Endothelial cell (in vitro differentiated cells): Measurements from ENCODE around the gene LRP1B. TPM values are rescaled to one million over a fixed set of nuclear protein-coding genes. Genes with fewer than 3 reads are reported as not detected.

Source experiments
- DNase-seq: peaks from one replicate; pipeline ENCODE4 v3.0.0; 2021; ENCODE audit warnings: low spot score
- H3K27ac Mint-ChIP-seq: one replicate; pipeline ENCODE4 v1.8.0; 2021; ENCODE audit warnings: mixed read lengths, inconsistent platforms; ENCODE audit not compliant: unreplicated experiment
- H3K27me3 Mint-ChIP-seq: one replicate; pipeline ENCODE4 v1.8.0; 2021; ENCODE audit warnings: mild to moderate bottlenecking, moderate library complexity, mixed read lengths, inconsistent platforms; ENCODE audit not compliant: unreplicated experiment
- H3K36me3 Mint-ChIP-seq: one replicate; pipeline ENCODE4 v1.8.0; 2021; ENCODE audit warnings: mild to moderate bottlenecking, low read depth, mixed read lengths, inconsistent platforms; ENCODE audit not compliant: unreplicated experiment
- H3K4me1 Mint-ChIP-seq: one replicate; pipeline ENCODE4 v1.8.0; 2021; ENCODE audit warnings: mild to moderate bottlenecking, mixed read lengths, inconsistent platforms; ENCODE audit not compliant: unreplicated experiment
- H3K4me3 Mint-ChIP-seq: one replicate; pipeline ENCODE4 v1.8.0; 2021; ENCODE audit warnings: mild to moderate bottlenecking, mixed read lengths, inconsistent platforms; ENCODE audit not compliant: unreplicated experiment
- H3K9me3 Mint-ChIP-seq: one replicate; pipeline ENCODE4 v1.8.0; 2021; ENCODE audit warnings: mixed read lengths, inconsistent platforms; ENCODE audit not compliant: unreplicated experiment
- CTCF ChIP-seq: fragments of 200-600 bp; sonication (generic); IDR thresholded peaks from one replicate; pipeline ENCODE4 v1.5.0; 2021; ENCODE audit warnings: antibody characterized with exemption; ENCODE audit not compliant: unreplicated experiment
- total RNA-seq: library from RNA; stranded (reverse); fragmentation: NEBNext Ultra II Directional; extraction: Animal tissue kit (Norgen Biotek cat#: 25700); gene quantifications from one replicate; pipeline ENCODE4 v1.2.1, GENCODE V29; 2021; ENCODE audit not compliant: unreplicated experiment

Gene LRP1B
- total RNA-seq, 1 donor from 2014 or later: 1.4 TPM

GRCh38 chr2:141928476-141928875, 202.3 kb downstream of the LRP1B start:
- H3K36me3 Mint-ChIP-seq: no peaks in the 10 kb centered on the region
- no peak for TF ChIP-seq CTCF
- no peak overlapping the region for H3K27ac Mint-ChIP-seq
- H3K9me3 Mint-ChIP-seq: no peaks in the 10 kb centered on the region
- no peak for DNase-seq
- H3K27me3 Mint-ChIP-seq: no peaks in the 10 kb centered on the region
- H3K4me3 Mint-ChIP-seq: no peak overlapping the region
- no peaks in the 10 kb centered on the region for H3K4me1 Mint-ChIP-seq

GRCh38 chr2:141927536-141927935, 203.3 kb downstream of the LRP1B start:
- no peak for DNase-seq
- Mint-ChIP-seq H3K9me3 (no peaks in the 10 kb centered on the region), H3K36me3 (no peaks in the 10 kb centered on the region), H3K27me3 (no peaks in the 10 kb centered on the region), H3K4me3 (no peak overlapping the region), H3K4me1 (no peaks in the 10 kb centered on the region), H3K27ac (no peak overlapping the region)
- no peak for TF ChIP-seq CTCF

- DNase-seq: no peak
- no peak for TF ChIP-seq CTCF
- no peaks in the 10 kb centered on the region for H3K27me3 Mint-ChIP-seq
- H3K27ac Mint-ChIP-seq: no peak overlapping the region
- H3K36me3 Mint-ChIP-seq: no peaks in the 10 kb centered on the region
- H3K4me1 Mint-ChIP-seq: no peaks in the 10 kb centered on the region
- no peaks in the 10 kb centered on the region for H3K9me3 Mint-ChIP-seq
- H3K4me3 Mint-ChIP-seq: no peak overlapping the region
These were observed 205.3 kb downstream of the LRP1B start for GRCh38 chr2:141925511-141925910.

GRCh38 chr2:141923657-141924056, 207.2 kb downstream of the LRP1B start:
- Mint-ChIP-seq H3K4me3 (no peak overlapping the region), H3K4me1 (no peaks in the 10 kb centered on the region), H3K27me3 (no peaks in the 10 kb centered on the region), H3K27ac (no peak overlapping the region), H3K36me3 (no peaks in the 10 kb centered on the region), H3K9me3 (no peaks in the 10 kb centered on the region)
- no peak for DNase-seq
- no peak for TF ChIP-seq CTCF

GRCh38 chr2:141911485-141912066, 219.2 kb downstream of the LRP1B start:
- Mint-ChIP-seq H3K27me3 (no peaks in the 10 kb centered on the region), H3K4me3 (no peak overlapping the region), H3K36me3 (no peaks in the 10 kb centered on the region), H3K9me3 (peaks cover 5% of the 10 kb centered on the region), H3K27ac (no peak overlapping the region), H3K4me1 (no peaks in the 10 kb centered on the region)
- peak; percentile 50 for TF ChIP-seq CTCF
- peak; percentile 30 for DNase-seq
